Ascending aorta (tissue), 2 donors: ENCODE measurements around the gene AHCTF1. TPM values are rescaled to one million over a fixed set of nuclear protein-coding genes. Genes with fewer than 3 reads are reported as not detected.
"Not testable (repeated sequence)": the region's sequence is repeated elsewhere in the genome, so short reads cannot be mapped to it uniquely, and the experiment has no call there.

ENCODE experiments used
- DNase-seq, 2 donors: peaks; one replicate each; pipeline ENCODE4 v3.0.0-alpha.2; 2019; ENCODE audit warnings: low spot score in 2 of 2
- H3K27ac ChIP-seq, 2 donors: fragments of 200-600 bp; sonication (generic); one replicate each; pipeline ENCODE4 v1.5.1; 2016 to 2017; ENCODE audit warnings: mild to moderate bottlenecking in 1 of 2
- H3K27me3 ChIP-seq: fragments of 200-600 bp; sonication (generic); one replicate; pipeline ENCODE4 v1.5.1; 2017
- H3K36me3 ChIP-seq, 2 donors: fragments of 200-600 bp; sonication (generic); one replicate each; pipeline ENCODE4 v1.5.1; 2016
- H3K4me1 ChIP-seq, 2 donors: fragments of 200-600 bp; sonication (generic); one replicate each; pipeline ENCODE4 v1.5.1; 2016 to 2017; ENCODE audit warnings: mild to moderate bottlenecking in 1 of 2
- H3K4me3 ChIP-seq, 2 donors: fragments of 200-600 bp; sonication (generic); one replicate each; pipeline ENCODE4 v1.5.1; 2016 to 2017; ENCODE audit warnings: mild to moderate bottlenecking in 1 of 2
- H3K9me3 ChIP-seq, 2 donors: fragments of 200-600 bp; sonication (generic); one replicate each; pipeline ENCODE4 v1.5.1; 2016
- intact Hi-C: fragments of 100-400 bp; cut with DNase I; formaldehyde crosslinking; loops from one replicate; pipeline ENCODE4 v1.15.1; 2023
- total RNA-seq: library from RNA; depleted of rRNA; stranded (reverse); fragments of >200 nt; gene quantifications from one replicate; pipeline ENCODE4 v1.1.0, GENCODE V29; 2016
- TF ChIP-seq, protein P1 (sequence below), 3 experiments: fragments of 200-600 bp in 2 of 3; fragments of 450-650 bp in 1 of 3; sonication (generic) in 2 of 3; IDR thresholded peaks; one replicate each; pipeline ENCODE4 v1.5.1; 2016 to 2019; ENCODE audit warnings: antibody characterized with exemption in 3 of 3, mild to moderate bottlenecking in 1 of 3, moderate library complexity in 1 of 3

The AHCTF1 gene
- total RNA-seq, 1 donor from 2014 or later, result 16.5 TPM

DNA sequence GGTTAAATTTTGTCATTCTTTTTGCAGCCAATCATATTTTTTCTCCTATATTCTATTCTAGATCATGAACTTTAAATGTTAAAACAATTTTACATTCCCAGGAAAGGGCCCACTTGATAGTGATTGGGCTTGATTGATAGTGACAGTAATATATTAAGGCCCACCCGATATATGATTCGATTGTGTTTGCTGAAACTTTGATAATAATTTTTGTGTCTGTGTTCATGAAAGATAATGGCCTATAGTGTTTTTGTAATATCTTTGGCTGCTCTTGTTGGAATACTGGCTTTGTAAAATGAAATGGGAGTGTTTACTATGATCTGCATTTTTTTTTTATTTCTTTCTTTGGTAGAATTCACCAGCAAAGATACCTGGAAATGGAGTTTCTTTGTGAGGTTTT is 107.2 kb downstream of the AHCTF1 start:
- TF ChIP-seq, protein P1, sequence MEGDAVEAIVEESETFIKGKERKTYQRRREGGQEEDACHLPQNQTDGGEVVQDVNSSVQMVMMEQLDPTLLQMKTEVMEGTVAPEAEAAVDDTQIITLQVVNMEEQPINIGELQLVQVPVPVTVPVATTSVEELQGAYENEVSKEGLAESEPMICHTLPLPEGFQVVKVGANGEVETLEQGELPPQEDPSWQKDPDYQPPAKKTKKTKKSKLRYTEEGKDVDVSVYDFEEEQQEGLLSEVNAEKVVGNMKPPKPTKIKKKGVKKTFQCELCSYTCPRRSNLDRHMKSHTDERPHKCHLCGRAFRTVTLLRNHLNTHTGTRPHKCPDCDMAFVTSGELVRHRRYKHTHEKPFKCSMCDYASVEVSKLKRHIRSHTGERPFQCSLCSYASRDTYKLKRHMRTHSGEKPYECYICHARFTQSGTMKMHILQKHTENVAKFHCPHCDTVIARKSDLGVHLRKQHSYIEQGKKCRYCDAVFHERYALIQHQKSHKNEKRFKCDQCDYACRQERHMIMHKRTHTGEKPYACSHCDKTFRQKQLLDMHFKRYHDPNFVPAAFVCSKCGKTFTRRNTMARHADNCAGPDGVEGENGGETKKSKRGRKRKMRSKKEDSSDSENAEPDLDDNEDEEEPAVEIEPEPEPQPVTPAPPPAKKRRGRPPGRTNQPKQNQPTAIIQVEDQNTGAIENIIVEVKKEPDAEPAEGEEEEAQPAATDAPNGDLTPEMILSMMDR (IDR thresholded peaks at IDR 0.05), result no peak
- H3K9me3 ChIP-seq, result no peaks in the 10 kb centered on the region
- DNase-seq, result no peak

DNA sequence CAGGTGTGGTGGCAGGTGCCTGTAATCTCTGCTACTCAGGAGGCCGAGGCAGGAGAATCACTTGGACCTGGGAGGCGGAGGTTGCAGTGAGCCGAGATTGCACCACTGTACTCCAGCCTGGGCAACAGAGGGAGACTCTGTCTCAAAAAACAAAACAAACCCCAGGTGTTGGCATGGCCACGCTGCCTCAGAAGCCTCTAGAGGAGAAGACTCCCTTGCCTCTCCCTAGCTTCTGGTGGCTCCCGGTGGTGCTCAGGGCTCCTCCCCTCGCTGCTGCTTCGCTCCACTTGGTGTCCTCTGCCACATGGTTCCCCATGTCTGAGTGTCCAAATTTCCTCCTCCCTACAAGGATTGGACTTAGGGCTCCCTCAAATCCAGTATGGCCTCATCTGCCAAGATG is 109.6 kb downstream of the AHCTF1 start:
- DNase-seq, intact Hi-C loops, H3K27ac ChIP-seq, H3K27me3 ChIP-seq, H3K4me3 ChIP-seq, H3K36me3 ChIP-seq, H3K4me1 ChIP-seq, H3K9me3 ChIP-seq: not testable (repeated sequence)

More for the DNA sequence above, 107.2 kb downstream of the AHCTF1 start:
- Histone ChIP-seq H3K27ac (no peak overlapping the region), H3K4me1 (no peaks in the 10 kb centered on the region), H3K4me3 (no peak overlapping the region), H3K27me3 (no peaks in the 10 kb centered on the region), H3K36me3 (no peaks in the 10 kb centered on the region)
- intact Hi-C loops, result no loop called here

DNA sequence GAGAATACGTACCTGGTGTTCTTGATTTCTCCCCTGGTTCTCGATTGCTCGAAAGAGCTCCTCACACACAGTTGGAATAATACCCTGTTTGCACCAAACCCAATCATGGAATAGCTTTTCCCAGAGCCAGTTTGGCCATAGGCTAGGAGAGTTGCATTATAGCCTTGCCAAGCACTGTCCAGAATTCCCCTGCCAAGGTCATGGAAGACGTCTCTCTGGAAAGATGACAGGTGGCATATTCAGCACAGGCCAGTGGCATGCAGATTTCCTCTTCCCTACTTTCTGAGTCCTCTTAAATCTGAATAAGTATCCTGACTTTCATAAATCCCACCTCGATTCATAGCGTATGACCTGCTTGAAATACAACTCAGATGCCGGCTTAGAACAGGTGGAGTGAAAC is 111.1 kb downstream of the AHCTF1 start:
- Histone ChIP-seq H3K27ac (no peak overlapping the region), H3K9me3 (no peaks in the 10 kb centered on the region), H3K4me1 (no peaks in the 10 kb centered on the region), H3K36me3 (no peaks in the 10 kb centered on the region), H3K4me3 (no peak overlapping the region), H3K27me3 (no peaks in the 10 kb centered on the region)
- TF ChIP-seq, protein P1 (IDR thresholded peaks at IDR 0.05), result no peak
- intact Hi-C loops, result no loop called here
- DNase-seq, result no peak

DNA sequence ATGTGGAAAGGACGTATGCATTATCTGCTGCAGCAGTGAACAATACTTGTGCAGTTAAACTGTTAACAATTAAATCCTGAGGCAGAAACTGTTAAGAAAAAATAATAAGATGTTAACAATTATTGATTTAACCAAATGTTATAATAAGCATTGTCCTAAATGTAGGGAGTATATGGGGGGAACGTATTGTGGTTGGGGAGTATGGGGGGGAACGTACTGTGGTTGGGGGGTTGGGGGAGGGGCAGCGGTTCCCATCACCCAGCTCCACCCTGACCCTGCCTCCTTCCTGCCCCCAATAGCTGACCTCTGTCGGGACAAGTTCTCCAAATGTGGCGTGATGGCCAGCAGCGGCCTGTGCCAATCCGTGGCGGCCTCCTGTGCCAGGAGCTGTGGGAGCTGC is 114.0 kb downstream of the AHCTF1 start:
- DNase-seq, H3K4me1 ChIP-seq, H3K27ac ChIP-seq, intact Hi-C loops, H3K27me3 ChIP-seq, H3K36me3 ChIP-seq, H3K9me3 ChIP-seq, H3K4me3 ChIP-seq: not testable (repeated sequence)

DNA sequence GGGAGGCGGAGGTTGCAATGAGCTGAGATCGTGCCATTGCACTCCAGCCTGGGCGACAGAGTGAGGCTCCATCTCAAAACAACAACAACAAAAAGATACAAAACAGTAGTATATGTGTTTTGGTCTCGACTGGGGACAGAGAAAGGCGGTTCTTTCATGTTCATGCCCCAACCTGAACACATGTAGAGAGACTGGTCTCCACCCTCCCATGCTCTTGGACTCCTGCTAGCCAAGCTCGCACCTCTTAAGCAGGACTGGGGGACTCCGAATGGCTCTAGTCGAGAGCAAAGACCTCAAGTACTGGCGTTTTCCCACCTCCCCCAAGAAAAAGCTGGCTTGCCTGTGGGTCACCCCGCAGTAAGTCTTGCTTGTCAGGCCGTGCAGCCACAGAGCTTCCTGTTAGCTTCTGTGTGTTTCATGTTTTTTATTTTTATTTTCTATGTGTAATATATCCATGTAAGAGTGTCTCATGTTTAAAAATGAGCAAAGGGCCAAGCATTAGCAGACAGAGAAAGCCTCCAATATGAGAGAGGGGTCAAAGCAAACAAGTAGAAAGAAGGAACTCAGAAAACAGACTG is 116.0 kb downstream of the AHCTF1 start:
- no peak for DNase-seq
- intact Hi-C loops, result no loop called here
- TF ChIP-seq, protein P1 (IDR thresholded peaks at IDR 0.05), result no peak
- H3K9me3 ChIP-seq, result no peaks in the 10 kb centered on the region
- H3K4me3 ChIP-seq, result no peak overlapping the region
- H3K4me1 ChIP-seq, result no peaks in the 10 kb centered on the region
- H3K27ac ChIP-seq, result no peak overlapping the region
- no peaks in the 10 kb centered on the region for H3K27me3 ChIP-seq
- H3K36me3 ChIP-seq, result no peaks in the 10 kb centered on the region

DNA sequence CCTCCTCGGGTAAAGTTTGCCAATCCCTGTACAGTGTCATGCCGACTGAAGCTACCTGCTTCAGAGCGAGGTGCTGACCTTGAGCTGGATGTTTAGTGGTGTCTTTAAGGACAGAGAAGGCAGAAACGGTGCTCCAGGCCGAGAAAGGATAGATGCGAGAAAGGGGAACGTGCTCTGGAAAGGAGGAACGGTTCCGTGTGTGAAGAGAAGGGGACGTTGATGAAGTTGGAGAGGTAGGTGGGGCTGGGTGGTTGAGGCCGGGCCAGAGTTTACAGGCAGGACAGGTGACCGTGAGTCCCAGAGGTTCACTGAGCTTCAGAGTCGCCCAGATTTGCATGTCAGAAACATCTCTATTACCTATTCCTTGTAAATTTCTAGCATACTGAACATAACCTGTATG is 116.9 kb downstream of the AHCTF1 start:
- Histone ChIP-seq H3K27me3 (no peaks in the 10 kb centered on the region), H3K27ac (no peak overlapping the region), H3K4me1 (no peaks in the 10 kb centered on the region), H3K4me3 (no peak overlapping the region), H3K9me3 (no peaks in the 10 kb centered on the region), H3K36me3 (no peaks in the 10 kb centered on the region)
- intact Hi-C loops, result no loop called here
- no peak for DNase-seq
- TF ChIP-seq, protein P1 (IDR thresholded peaks at IDR 0.05), result no peak

DNA sequence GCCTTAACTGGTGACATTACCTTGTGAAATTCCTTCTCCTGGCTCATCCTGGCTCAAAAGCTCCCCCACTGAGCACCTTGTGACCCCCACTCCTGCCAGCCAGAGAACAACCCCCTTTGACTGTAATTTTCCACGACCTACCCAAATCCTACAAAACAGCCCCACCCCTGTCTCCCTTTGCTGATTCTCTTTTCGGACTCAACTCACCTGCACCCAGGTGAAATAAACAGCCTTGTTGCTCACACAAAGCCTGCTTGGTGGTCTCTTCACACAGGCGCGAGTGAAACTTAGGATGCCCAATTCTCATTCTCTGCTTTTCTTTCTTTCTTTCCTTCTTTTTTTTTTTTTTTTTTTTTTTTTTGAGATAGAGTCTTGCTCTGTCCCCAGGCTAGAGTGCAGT is 118.4 kb downstream of the AHCTF1 start:
- H3K4me3 ChIP-seq, DNase-seq, H3K27ac ChIP-seq, H3K9me3 ChIP-seq, H3K36me3 ChIP-seq, H3K4me1 ChIP-seq, intact Hi-C loops, H3K27me3 ChIP-seq: not testable (repeated sequence)
